Stomach (tissue), 9 donors: ENCODE data around the gene BEST1. TPM values are rescaled to one million over a fixed set of nuclear protein-coding genes. Genes with fewer than 3 reads are reported as not detected.
A peak's percentile ranks its signal among the peaks of the same experiment; 100 is the strongest.
"Not testable (repeated sequence)": the region's sequence is repeated elsewhere in the genome, so short reads cannot be mapped to it uniquely, and the experiment has no call there.

Source experiments
- DNase-seq, 2 donors: peaks; one replicate each; pipeline versions ENCODE4 v3.0.0 to v3.0.0-alpha.2; 2013 to 2019
- H3K27ac ChIP-seq, 5 donors: fragments of 200-600 bp in 4 of 5; sonication (generic) in 4 of 5; one replicate each; pipeline ENCODE4 v1.5.1; 2013 to 2019; ENCODE audit warnings: mild to moderate bottlenecking in 1 of 5, moderate library complexity in 1 of 5
- H3K27me3 ChIP-seq, 3 donors: fragments of 200-600 bp; sonication (generic); one replicate each; pipeline ENCODE4 v1.5.1; 2017 to 2019; ENCODE audit warnings: mixed run types in 1 of 3
- H3K36me3 ChIP-seq, 4 donors: fragments of 200-600 bp; sonication (generic); 1 replicate in 3 of 4; 2 replicates in 1 of 4; pipeline ENCODE4 v1.5.1; 2016 to 2019
- H3K4me1 ChIP-seq, 4 donors: fragments of 200-600 bp; sonication (generic); one replicate each; pipeline ENCODE4 v1.5.1; 2016 to 2019
- H3K4me3 ChIP-seq, 4 donors: fragments of 200-600 bp; sonication (generic) in 3 of 4; one replicate each; pipeline ENCODE4 v1.5.1; 2016 to 2019; ENCODE audit warnings: mild to moderate bottlenecking in 1 of 4
- H3K9me3 ChIP-seq, 4 donors: fragments of 200-600 bp; sonication (generic); one replicate each; pipeline ENCODE4 v1.5.1; 2016 to 2019
- CTCF ChIP-seq, 7 experiments: fragments of 450-650 bp in 4 of 7; fragments of 200-600 bp in 3 of 7; sonication (generic) in 3 of 7; IDR thresholded peaks; one replicate each; pipeline ENCODE4 v1.5.1; 2016 to 2019; ENCODE audit warnings: antibody characterized with exemption in 7 of 7, control low read depth in 2 of 7, mild to moderate bottlenecking in 1 of 7
- EP300 ChIP-seq: sonication (generic); formaldehyde crosslinking; IDR thresholded peaks from one replicate; pipeline ENCODE4 v1.6.1; 2017; ENCODE audit warnings: antibody characterized with exemption
- POLR2A ChIP-seq, 4 donors: fragments of 450-650 bp; IDR thresholded peaks; one replicate each; pipeline ENCODE4 v1.6.1; 2016; ENCODE audit warnings: antibody characterized with exemption in 4 of 4, control low read depth in 2 of 4, mild to moderate bottlenecking in 1 of 4, moderate library complexity in 1 of 4
- POLR2AphosphoS5 ChIP-seq, 3 donors: sonication (generic); formaldehyde crosslinking; IDR thresholded peaks; one replicate each; pipeline ENCODE4 v1.6.1; 2016; ENCODE audit warnings: antibody characterized with exemption in 3 of 3
- WGBS, 5 donors: extraction: QIAGEN DNeasy Blood & Tissue Kit in 3 of 5; methylation state at CpG; one replicate each; pipeline versions ENCODE4 v1.1.5 to v1.1.7; 2013 to 2018; 5-methylcytosine and 5-hydroxymethylcytosine counted together
- intact Hi-C: fragments of 100-400 bp; cut with DNase I; formaldehyde crosslinking; loops from one replicate; pipeline ENCODE4 v1.15.1; 2023; ENCODE audit warnings: low total_unique reads
- polyA plus RNA-seq, 3 donors: library from polyadenylated mRNA; stranded (reverse); fragments of 200-250 nt; gene quantifications; one replicate each; pipeline ENCODE4 v1.2.3, GENCODE V29; 2013
- total RNA-seq, 5 donors: library from RNA; depleted of rRNA; stranded (reverse); fragments of >200 nt; gene quantifications; one replicate each; pipeline versions ENCODE4 v1.1.0 to v1.2.3, GENCODE V29; 2014 to 2016
- donor health status: healthy with polysubstance abuse.
- donor health status: Bipolar disorder and iron deficiency.
- donor health status: healthy.

The BEST1 gene
- total and polyA plus RNA-seq, 8 donors: 1.2 to 27.4 (median 3.7) TPM; not detected in 1

DNA sequence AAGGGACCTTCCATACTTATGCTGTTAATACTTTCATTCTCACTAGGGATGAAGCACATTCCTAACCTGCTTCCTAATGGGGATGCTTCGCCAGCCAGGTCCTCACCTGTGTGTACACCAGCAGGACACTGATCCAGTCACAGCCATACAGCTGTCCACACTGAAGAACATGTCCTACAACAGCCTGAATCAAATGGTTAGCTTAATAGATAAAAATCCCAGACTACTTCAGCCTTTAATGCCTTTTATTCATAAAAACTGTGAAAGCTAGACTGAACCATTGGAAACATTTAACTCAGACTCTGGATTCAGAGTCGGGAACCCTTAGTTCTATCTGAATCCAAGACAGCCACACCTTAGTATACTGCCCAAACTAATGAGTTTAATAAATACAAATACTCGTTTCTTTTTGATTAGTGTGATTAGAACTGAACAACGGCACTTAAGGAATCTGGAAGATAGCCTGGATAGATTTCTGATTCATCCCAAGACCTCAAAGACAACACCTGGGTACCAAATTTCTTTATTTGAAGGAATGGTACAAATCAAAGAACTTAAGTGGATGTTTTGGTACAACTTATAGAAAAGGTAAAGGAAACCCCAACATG lies 14.0 kb downstream of the BEST1 start:
- no peak for DNase-seq
- WGBS, 5 donors: 39 to 57% (median 49%) methylated on average over 4 of the region's 4 CpGs
- Histone ChIP-seq H3K9me3 (no peaks in the 10 kb centered on the region), H3K36me3 (peaks cover 20 to 58% (median 44%) of the 10 kb centered on the region in 4 donors), H3K4me1 (peaks cover 53 to 71% (median 67%) of the 10 kb centered on the region in 4 donors), H3K27me3 (no peaks in the 10 kb centered on the region), H3K4me3 (peak overlapping the region; percentile 94 to 98 (median 96)), H3K27ac (peak overlapping the region; percentile 57 to 100 (median 99))
- TF ChIP-seq EP300 (no peak), POLR2AphosphoS5 (IDR thresholded peaks at IDR 0.05) (peak in 2 of 3 donors; percentile 46 to 59)
- intact Hi-C loops: no loop called here

- peak in 2 of 3 donors; percentile 48 to 54 for TF ChIP-seq POLR2AphosphoS5 (IDR thresholded peaks at IDR 0.05)
- peak overlapping the region in 4 of 5 donors; percentile 99 to 100 (median 100) for H3K27ac ChIP-seq
- DNase-seq, H3K9me3 ChIP-seq, intact Hi-C loops, H3K27me3 ChIP-seq: not testable (repeated sequence)
- H3K4me1 ChIP-seq: peaks cover 58 to 75% (median 72%) of the 10 kb centered on the region in 4 donors
- H3K36me3 ChIP-seq: peaks cover 20 to 52% (median 41%) of the 10 kb centered on the region in 4 donors
- H3K4me3 ChIP-seq: peak overlapping the region; percentile 94 to 98 (median 96)
- WGBS, 5 donors: 31 to 53% (median 40%) methylated on average over 9 of the region's 9 CpGs
Observed at GRCh38 chr11:61964666-61965271, 14.6 kb downstream of the BEST1 start.

DNA sequence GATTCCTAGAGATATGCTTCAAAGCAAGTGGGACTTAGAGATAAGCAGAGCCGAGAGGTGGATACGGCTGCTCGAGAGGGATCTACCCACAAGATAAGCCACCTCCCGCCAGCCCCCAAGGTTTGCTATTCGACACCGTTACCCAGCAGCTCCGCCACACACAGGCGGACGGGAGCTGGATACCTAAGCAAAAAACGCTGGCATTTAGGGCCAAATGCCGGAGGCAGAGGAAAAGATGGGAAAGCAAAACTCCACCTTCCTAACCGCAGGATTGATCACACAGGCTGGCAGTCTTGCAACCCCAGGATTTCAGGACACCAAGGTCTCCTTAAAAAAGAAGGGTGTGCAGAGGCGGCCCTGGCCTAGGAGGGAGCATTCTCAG lies 16.6 kb downstream of the BEST1 start:
- intact Hi-C loops: no loop called here
- DNase-seq: peak in 1 of 2 donors; percentile 61
- no peaks in the 10 kb centered on the region for H3K27me3 ChIP-seq
- peak overlapping the region; percentile 94 to 98 (median 96) for H3K4me3 ChIP-seq
- TF ChIP-seq CTCF (IDR thresholded peaks at IDR 0.05): no peak
- TF ChIP-seq EP300: no peak
- peak overlapping the region; percentile 99 to 100 (median 99) for H3K27ac ChIP-seq
- peaks cover 20 to 42% (median 40%) of the 10 kb centered on the region in 4 donors for H3K36me3 ChIP-seq
- peaks cover 70 to 79% (median 78%) of the 10 kb centered on the region in 4 donors for H3K4me1 ChIP-seq
- no peaks in the 10 kb centered on the region for H3K9me3 ChIP-seq
- WGBS, 5 donors: 0 to 1% (median 0%) methylated on average over 10 to 13 of the region's 13 CpGs

DNA sequence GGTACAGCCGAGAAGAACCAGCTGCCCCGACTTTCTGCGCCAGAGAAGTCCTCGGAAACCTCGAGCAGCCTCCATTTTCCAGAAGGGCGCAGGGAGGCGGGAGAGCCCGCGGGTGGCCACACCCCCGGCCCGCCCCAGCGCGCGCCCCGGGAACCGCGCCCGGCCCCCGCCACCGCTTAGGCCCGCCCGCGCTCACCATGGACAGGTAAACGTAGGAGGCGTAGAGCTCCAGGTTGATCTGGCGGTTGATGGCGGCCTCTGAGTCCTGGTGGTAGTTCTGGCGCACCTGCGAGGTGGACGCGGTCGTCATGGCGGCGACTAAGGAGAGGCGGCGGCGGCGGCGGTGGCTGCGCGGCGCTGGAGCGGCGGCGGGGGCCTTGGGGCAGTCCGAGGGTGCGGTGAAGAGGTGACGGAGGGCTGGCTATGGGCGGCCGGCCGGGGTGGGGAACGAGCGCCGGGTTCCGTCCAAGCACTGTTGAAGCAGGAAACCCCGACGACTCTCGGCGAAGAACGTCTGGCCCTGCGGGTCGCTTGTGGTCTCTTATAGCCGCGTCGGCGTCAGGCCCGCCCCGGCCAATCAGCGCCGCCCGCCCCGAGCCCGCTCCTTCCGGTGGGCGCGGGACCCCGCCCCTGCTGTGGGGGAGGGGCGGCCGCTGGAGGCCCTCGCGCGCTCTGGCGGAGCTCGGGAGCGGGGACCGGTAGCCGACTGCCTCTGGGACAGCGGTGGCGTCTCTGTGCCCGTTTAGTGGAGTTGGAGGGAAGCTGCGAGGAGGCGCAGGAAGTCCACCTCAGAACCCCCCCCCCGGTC lies 17.2 kb downstream of the BEST1 start, which contains the start of gene FTH1:
TSS of gene FTH1 (minus strand) at position 519 of the 808 bp plus-strand sequence. CDS start at position 310, 209 bp downstream.
- H3K27me3 ChIP-seq: no peaks in the 10 kb centered on the region
- H3K36me3 ChIP-seq: peaks cover 20 to 40% (median 38%) of the 10 kb centered on the region in 4 donors
- peak within 1 kb of the TSS; percentile 99 to 100 (median 99) for H3K27ac ChIP-seq
- no peaks in the 10 kb centered on the region for H3K9me3 ChIP-seq
- 0 to 4% (median 2%) methylated on average over 16 to 93 of the region's 93 CpGs for WGBS, 5 donors
- TF ChIP-seq CTCF (IDR thresholded peaks at IDR 0.05) (no peak), POLR2A (IDR thresholded peaks at IDR 0.05) (peak in 2 of 4 donors; percentile 43 to 95), POLR2AphosphoS5 (IDR thresholded peaks at IDR 0.05) (peak; percentile 87 to 100 (median 99)), EP300 (no peak)
- H3K4me3 ChIP-seq: peak within 1 kb of the TSS; percentile 94 to 98 (median 96)
- peak; percentile 96 to 98 for DNase-seq
- intact Hi-C loops: no loop called here
- peaks cover 71 to 79% (median 78%) of the 10 kb centered on the region in 4 donors for H3K4me1 ChIP-seq
